Hepatocyte (in vitro differentiated cells): ENCODE measurements around the gene TNNT2.

Source experiments
- CTCF ChIP-seq: fragments of 200-600 bp; sonication (generic); IDR thresholded peaks from 2 replicates; pipeline ENCODE4 v1.5.1; 2016; ENCODE audit warnings: antibody characterized with exemption, mild to moderate bottlenecking; ENCODE audit not compliant: poor library complexity
- EZH2 ChIP-seq: fragments of 200-600 bp; sonication (generic); IDR thresholded peaks from 2 replicates; pipeline ENCODE4 v1.6.1; 2016; ENCODE audit warnings: antibody characterized with exemption, mild to moderate bottlenecking, borderline replicate concordance

GRCh38 chr1:201321826-201322390 is 55.6 kb downstream of the TNNT2 start:
- TF ChIP-seq CTCF (no peak), EZH2 (no peak)
